Astrocyte of the hippocampus (primary cell): Measurements from ENCODE around the gene MYLK.
A peak's percentile ranks its signal among the peaks of the same experiment; 100 is the strongest.

ENCODE experiments used
- DNase-seq: peaks from one replicate; pipeline ENCODE4 v3.0.0; 2011; ENCODE audit warnings: low read depth, low spot score

MYLK gene

DNA sequence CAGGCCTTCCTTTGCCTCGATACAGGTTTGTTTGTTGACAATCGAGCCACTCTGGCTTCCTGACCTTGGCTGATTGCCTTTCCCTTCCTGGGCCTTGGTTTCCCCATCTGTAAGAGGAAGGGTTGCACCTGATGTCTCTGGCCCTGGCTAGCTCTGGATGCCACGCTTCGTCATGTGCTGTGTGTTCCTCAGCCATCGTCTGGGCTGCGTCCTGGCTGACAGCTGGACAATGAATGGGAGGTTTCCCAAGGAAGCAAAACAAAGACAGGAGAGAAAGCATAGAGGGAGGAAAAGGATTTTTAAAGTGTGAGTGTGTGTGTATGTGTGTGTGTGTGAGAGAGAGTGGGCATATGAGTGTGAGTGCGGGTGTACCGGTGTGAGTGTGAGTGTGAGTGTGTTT is 234.0 kb downstream of the MYLK start:
- no peak for DNase-seq

- no peak for DNase-seq
Measured at GRCh38 chr3:123648696-123649405, 235.3 kb downstream of the MYLK start.

DNA sequence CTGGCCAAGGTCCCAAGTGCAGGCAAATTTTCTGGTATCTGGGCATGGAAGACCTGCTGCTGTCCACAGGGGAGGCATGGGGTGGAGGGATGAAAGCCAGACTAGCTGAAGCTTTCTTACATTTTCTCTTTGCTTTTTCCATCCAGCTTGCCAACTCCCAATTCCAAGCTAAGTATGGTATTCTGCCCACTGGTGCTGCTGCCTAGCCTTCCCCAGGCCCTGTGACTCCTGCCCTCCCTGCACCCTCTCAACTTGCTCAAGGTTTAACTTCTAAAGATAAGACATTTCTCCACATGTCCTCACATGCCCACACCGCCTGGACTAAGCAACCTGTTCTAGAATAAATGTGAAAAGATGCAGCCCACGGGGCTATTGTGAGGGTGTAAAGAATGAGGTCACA is 239.8 kb downstream of the MYLK start:
- no peak for DNase-seq

GRCh38 chr3:123642957-123643330 is 241.2 kb downstream of the MYLK start:
- no peak for DNase-seq

DNA sequence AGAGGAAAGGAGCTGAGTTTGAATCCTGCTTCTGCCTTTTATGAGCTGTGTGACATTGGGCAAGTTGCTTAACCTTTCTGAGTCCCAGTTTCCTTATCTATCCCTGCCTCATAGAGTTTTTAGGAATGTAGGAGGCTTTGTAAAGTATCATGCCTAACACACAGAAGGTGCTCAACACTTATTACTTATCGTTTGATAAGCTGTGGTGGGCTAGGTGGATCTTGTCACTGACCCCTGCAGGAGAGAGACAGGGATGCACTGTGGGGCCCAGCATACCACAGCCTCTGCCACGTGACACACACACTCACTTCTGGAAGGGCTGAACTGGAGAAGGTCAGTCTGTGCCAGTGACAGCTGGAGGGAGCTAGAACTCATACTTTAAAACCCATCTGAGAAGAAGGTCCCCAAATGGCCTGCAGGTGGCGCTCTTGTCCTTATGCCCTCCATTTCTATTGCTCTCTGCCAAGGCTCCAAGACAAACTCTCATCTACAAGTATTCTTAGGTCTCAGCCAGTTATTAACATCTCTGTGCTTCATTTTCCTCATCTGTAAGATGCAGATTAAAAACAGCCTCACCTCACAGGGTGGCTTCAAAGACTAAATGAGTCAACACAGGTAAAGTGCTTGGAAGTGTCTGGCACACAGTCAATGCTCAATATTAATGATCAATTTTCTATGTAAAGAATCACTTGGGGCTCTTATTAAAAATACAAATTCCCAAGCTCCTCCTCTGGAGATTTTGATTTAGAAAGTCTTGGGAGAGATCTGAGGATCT is 241.8 kb downstream of the MYLK start:
- peak; percentile 91 for DNase-seq

GRCh38 chr3:123641505-123641904 is 242.6 kb downstream of the MYLK start:
- no peak for DNase-seq

DNA sequence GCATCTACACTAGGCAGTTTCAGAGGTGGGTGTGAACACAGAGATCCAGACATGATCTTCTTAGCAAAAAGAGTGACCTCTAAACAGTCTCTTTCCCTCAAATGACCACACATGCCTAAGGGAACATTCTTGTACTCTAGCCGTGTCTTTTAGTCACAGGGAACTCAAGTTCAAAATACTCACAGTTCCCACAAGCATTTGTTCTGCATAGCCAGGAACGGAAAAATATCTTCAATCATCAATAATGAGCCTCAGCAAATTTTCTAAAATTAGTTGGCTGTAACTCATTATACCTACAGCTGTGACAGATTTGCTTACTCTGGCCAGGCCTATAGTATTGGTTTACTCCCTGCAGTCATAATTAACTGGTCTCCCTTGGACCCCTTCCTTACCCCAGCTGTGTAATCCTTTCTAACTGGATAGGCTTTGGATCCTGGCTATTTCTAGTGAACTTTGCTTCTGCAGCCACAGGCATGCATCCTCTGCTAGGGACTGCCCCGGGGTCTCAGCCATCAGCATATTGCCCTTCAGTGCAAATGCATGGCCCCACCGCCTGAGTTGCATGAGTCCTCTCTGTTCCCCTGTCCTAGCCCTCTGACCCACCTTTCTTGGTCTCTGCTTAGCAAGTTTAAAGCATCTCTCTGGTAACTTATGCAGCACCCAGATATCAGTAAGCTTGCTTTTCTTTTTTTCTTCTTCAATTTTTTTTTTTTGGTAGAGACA is 243.2 kb downstream of the MYLK start:
- DNase-seq, result no peak

DNA sequence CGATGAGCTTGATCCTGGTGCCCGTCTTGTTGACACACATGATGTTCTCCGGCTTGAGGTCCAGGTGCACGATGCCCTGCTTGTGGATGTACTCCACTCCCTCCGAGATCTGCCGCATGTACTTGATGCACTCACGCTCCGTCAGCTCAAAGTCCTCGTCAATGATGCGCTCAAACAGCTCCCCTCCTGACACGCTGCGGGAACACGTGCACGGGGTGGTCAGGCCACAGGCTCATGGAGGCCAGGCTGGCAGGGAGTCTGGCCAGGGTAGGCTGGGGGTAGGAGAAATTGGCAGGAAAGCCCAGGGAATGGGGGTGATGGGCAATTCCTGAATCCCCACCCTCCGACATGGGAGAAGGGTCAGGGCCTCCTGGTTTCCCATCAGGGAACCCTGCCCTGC is 243.8 kb downstream of the MYLK start:
- DNase-seq, result no peak

DNA sequence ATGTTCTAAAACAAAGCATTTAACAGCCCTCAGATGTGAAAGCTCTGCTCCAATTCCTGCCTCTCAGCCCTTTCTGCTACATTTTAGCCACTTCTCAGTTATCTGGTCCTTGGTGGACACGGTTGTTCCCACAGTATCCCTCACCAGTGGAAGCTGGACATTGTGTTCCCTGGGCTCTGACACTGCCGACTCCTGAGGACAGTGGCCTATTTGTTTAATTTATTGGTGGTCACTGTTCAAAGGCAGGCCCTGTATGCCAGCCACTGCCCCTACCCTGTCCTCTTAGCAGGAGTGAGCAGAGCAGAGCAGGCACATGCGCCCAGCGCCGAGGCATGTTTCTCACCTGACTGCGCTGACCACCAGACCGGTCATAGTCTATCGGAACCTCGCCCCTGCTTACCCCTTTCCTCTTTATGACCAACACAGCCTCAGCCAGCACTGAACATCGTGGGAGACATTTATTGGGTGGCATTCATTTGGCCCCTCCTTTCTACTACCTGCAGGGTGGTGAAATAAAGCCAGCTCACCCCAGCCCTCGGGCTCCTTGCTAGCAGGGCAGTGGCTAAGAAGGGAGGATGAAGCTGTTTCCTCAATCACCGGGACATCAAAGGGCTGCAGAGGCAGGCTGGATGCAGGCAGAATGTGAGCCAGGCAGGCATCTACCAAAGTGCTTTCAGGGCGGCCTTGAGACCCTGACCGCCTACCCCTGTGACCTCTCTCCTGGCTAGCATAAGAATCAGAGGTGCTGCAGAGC is 245.0 kb downstream of the MYLK start:
- no peak for DNase-seq

DNA sequence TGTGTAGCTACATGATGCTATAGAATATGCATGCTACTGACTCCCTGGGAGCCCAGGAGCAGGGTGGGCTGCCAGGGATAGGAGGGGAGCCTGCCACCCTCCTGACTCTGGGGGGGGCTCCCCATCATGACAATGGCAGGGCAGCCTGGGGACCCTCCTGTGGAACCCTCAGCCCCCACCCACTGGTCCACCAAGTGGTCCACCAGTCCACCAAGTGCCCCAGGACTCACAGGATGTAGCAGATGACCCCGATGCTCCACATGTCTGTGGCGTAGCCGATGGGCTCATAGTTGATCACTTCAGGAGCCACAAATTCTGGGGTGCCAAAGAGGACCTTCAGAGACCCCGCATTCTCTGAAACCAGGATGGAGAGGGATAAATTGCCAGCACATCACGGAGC is 246.3 kb downstream of the MYLK start:
- no peak for DNase-seq

DNA sequence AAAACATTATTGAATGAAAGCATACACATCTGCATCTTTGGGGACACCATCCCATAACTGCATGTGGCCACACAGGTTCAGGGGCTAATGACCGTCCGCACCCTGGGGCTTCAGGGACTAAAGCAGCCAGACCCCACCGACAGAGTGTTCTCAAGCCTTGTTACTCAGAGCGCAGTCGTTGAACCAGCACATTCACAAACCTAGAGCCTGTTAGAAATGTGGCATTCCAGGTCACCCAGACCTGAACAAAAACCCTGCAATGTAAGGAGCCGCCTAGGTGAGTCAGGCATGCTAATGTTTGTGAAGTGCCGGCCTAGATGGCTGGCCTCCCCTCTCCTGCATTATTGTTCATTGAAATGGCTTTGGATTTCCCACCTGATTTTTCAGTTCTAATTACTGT is 247.0 kb downstream of the MYLK start:
- peak; percentile 53 for DNase-seq

DNA sequence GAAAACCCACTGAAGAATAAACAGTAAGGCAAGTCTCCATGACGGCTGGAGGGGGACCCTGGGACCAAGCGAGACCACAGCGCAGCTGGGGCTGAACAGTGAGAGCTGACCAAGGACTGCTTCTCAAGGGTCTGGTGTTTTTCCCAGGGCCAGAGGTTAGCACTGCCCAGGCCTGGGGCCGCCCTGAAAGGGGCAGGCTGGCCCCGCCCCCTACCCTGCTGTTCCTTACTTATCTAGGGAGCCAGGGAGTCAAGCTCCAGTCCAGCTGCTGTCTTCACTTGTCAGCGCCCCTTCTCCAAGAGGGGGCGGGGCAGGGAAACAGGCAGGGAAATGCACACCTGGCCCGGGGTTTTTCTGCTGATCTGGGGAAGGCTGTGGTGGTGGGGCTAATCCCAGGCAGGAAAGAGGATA is 247.7 kb downstream of the MYLK start:
- no peak for DNase-seq

DNA sequence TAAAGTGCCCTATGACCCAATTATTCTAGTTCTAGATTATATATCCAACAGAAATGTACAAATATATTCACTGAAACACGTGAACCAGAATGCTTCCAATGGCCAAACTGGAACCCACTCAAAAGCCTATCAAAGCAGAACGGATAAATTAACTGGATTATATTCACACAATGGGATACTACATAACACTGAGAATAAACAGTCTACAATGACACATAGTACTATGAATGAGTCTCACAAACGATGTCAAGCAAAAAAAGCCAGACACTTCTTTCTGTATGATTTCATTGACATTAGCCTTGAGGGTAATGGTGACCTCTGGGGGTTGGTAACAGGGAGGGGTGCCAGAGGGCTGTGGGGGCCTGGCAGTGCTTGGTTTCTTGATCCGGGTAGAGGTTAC is 248.4 kb downstream of the MYLK start:
- DNase-seq, result no peak

GRCh38 chr3:123635217-123635616 is 248.9 kb downstream of the MYLK start:
- peak; percentile 63 for DNase-seq

DNA sequence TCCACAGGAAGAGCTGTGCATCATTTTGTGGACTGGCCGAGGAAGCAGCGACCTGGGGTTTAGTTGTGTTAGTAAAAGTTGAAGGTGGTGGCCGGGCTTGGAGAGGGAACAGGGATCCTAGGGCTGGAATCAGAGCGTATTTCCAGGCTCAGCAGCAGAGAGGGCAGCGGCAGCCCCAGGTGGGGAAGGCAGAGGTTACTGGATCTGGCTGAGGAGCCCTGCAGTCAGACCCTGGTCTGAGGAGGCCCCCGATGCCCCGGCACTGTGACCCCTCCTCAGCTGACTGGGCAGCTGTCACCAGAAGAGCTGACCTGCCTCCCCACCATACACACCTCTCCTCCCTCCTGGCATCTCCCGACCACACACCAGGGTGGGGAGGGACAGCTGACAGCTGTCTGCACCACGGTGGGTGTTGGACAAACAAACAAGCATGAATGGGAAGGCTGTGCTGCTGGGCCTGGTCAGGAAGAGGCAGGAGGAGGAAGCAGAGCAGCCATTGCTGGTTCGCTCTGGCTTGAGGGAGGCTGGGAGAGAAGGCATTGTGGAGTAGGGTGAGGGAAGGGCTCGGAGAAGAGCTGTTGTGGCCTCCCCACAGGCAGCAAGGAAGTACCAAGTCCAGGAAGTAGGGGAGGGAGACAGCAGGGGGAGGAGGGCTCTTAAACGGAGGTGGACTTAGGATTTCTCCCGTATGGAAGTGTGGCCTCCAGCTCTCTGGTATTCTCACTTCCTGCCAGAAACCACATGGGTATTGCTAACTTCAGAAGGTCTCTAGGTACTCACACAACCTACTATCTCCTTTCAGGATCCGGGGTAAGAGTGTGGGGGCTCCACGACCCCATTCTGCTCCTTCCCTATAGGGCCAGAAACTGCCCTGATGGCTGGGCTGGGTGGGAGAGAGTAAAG is 249.7 kb downstream of the MYLK start:
- no peak for DNase-seq

- DNase-seq, result no peak
Measured at GRCh38 chr3:123633530-123633929, 250.6 kb downstream of the MYLK start.

DNA sequence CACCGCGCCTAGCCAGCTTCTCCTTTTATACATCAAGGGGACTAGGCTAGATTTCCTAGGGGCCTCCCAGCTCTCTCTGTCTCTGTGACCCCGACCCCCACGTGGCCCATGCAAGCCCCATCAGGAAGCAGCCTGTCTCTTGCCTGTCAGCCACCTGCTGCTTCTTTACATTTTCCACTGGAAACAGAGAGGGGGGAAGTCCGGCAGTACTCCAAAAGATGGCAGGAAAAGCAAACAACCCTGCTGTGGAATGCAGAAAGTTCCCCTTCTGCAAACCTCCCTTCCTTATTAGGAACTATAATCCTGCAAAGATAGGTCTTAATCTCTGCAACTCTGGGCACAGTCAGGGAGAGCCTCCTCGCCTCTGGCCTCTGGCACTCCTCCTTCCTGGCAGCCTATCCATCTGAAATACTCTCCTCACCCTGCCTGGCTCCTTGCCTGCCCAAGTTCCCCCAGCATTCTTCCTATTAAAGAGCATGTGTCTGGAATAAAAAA is 251.9 kb downstream of the MYLK start:
- DNase-seq, result peak; percentile 87

DNA sequence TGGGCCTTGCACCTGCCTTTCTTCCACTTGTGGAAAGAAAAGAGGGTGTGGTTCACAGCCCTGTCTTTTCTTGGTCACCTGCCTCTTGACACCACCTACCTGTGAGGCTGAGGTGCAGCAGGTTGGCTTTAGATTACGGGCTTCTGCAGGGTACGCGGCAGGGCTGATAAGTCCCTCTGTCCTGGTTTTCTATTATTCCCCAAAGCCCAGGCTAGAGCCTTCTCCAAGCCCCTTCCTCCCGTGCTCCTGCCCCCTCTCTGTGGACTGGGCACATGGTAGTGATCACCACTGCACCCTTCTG is 254.4 kb downstream of the MYLK start:
- DNase-seq, result no peak

- DNase-seq, result no peak
Measured at GRCh38 chr3:123628996-123629746, 255.0 kb downstream of the MYLK start.
